Measurements from ENCODE around the gene PREX1.

The PREX1 gene

DNA sequence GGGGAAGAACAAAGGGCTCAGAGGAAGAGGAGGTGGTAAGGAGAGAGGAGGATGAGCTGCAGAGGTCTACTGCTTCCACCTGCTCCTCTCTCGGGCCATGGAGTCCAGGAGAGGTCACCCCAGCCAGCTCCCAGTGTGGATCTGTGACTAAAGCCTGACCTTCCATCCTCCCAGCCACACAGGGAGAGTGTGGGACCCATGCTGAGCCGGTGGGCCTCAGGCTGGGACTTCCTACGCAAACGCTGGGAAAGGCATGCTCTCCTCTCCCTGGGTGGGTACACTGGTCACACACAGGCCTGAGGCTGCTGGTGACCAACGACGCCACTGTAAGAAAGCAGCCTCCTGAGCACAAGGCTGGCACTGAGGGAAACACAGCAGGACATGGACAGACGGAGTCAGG, 111.3 kb downstream of the PREX1 start:
- Histone ChIP-seq H2AK5ac (ENCODE audit: low read depth, low read length) (peak overlapping the region; percentile 20), H2AFZ (ENCODE audit: low read length) (no peak overlapping the region), H3K4me2 (ENCODE audit: insufficient read depth, low read length, poor library complexity, severe bottlenecking) (no peak overlapping the region), H3K9ac (ENCODE audit: low read depth, low read length, poor library complexity) (peak overlapping the region; percentile 36), H3K4ac (ENCODE audit: low read length) (no peak overlapping the region), H3K23ac (ENCODE audit: low read depth, low read length, poor library complexity) (peak overlapping the region; percentile 22), H3K14ac (ENCODE audit: low read length) (peak overlapping the region; percentile 25), H3K4me3 (ENCODE audit: low read length in 2 of 2) (no peak overlapping the region), H3K79me1 (ENCODE audit: low read depth, low read length) (no peaks in the 10 kb centered on the region), H2BK15ac (ENCODE audit: low read length) (peak overlapping the region; percentile 65), H4K8ac (ENCODE audit: low read depth, low read length) (no peak overlapping the region), H3K4me1 (ENCODE audit: control insufficient read depth in 2 of 2, insufficient read depth in 1 of 2, low read depth in 1 of 2, low read length in 2 of 2) (peaks cover 0 to 1% of the 10 kb centered on the region in 2 donors), H3K27me3 (ENCODE audit: control insufficient read depth in 3 of 3, insufficient read depth in 3 of 3, low read depth in 1 of 3, low read length in 3 of 3) (no peaks in the 10 kb centered on the region), H2BK5ac (ENCODE audit: low read length) (no peak overlapping the region), H3K9me3 (replicated peaks in 1 of 2; ENCODE audit: control insufficient read depth in 2 of 2, insufficient read depth in 1 of 2, low read depth in 1 of 2, low read length in 2 of 2) (no peaks in the 10 kb centered on the region), H4K91ac (ENCODE audit: low read depth, low read length, poor library complexity) (peak overlapping the region; percentile 11), H3K18ac (ENCODE audit: low read length) (peak overlapping the region; percentile 58), H3K27ac (replicated peaks; ENCODE audit: low read length) (no peak overlapping the region), H2BK12ac (ENCODE audit: low read length) (peak overlapping the region; percentile 59), H3K36me3 (replicated peaks in 1 of 2; ENCODE audit: control insufficient read depth in 2 of 2, insufficient read depth in 2 of 2, low read length in 2 of 2) (peaks cover 0 to 75% of the 10 kb centered on the region in 2 donors), H2BK120ac (ENCODE audit: low read depth, low read length) (no peak overlapping the region)
- WGBS, 2 donors (ENCODE audit: extremely low coverage in 2 of 2, insufficient read length in 2 of 2, insufficient replicate concordance in 1 of 2) = no CpG with 5 or more reads among the region's 7 CpGs
- no peak for DNase-seq (ENCODE audit: low spot score)

DNA sequence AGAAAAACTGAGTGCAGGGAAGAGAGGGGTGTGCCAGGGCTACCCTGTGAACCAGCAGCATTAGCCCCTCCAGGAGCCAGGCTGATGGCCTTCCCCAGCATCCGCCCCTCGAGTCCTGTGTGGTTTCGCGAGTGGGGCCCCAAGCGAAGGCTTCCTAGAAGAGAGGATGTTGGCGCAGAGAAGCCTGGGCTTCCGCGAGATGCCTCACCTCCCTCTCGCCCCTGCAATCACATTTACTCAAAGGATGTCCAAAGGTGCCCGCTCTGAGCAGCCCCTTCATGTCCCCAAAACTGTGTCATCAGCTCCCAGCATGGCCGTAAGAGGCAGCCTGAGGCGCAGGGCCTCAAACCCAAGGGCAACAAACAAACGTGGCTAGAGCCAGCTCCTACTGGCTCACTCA, 111.7 kb downstream of the PREX1 start:
- Histone ChIP-seq H3K23ac (ENCODE audit: low read depth, low read length, poor library complexity) (peak overlapping the region; percentile 22), H2AK5ac (ENCODE audit: low read depth, low read length) (peak overlapping the region; percentile 20), H2BK12ac (ENCODE audit: low read length) (no peak overlapping the region), H3K36me3 (replicated peaks in 1 of 2; ENCODE audit: control insufficient read depth in 2 of 2, insufficient read depth in 2 of 2, low read length in 2 of 2) (peaks cover 0 to 73% of the 10 kb centered on the region in 2 donors), H3K27me3 (ENCODE audit: control insufficient read depth in 3 of 3, insufficient read depth in 3 of 3, low read depth in 1 of 3, low read length in 3 of 3) (no peaks in the 10 kb centered on the region), H3K79me1 (ENCODE audit: low read depth, low read length) (peaks cover 1% of the 10 kb centered on the region), H3K9me3 (replicated peaks in 1 of 2; ENCODE audit: control insufficient read depth in 2 of 2, insufficient read depth in 1 of 2, low read depth in 1 of 2, low read length in 2 of 2) (no peaks in the 10 kb centered on the region), H2BK5ac (ENCODE audit: low read length) (no peak overlapping the region), H3K4me3 (ENCODE audit: low read length in 2 of 2) (no peak overlapping the region), H3K27ac (replicated peaks; ENCODE audit: low read length) (no peak overlapping the region), H3K14ac (ENCODE audit: low read length) (no peak overlapping the region), H3K18ac (ENCODE audit: low read length) (no peak overlapping the region), H2BK15ac (ENCODE audit: low read length) (peak overlapping the region; percentile 65), H3K9ac (ENCODE audit: low read depth, low read length, poor library complexity) (no peak overlapping the region), H3K4ac (ENCODE audit: low read length) (no peak overlapping the region), H3K4me2 (ENCODE audit: insufficient read depth, low read length, poor library complexity, severe bottlenecking) (no peak overlapping the region), H4K8ac (ENCODE audit: low read depth, low read length) (no peak overlapping the region), H3K4me1 (ENCODE audit: control insufficient read depth in 2 of 2, insufficient read depth in 1 of 2, low read depth in 1 of 2, low read length in 2 of 2) (peaks cover 0 to 1% of the 10 kb centered on the region in 2 donors), H2BK120ac (ENCODE audit: low read depth, low read length) (no peak overlapping the region), H4K91ac (ENCODE audit: low read depth, low read length, poor library complexity) (peak overlapping the region; percentile 11), H2AFZ (ENCODE audit: low read length) (no peak overlapping the region)
- no peak for DNase-seq (ENCODE audit: low spot score)
- no CpG with 5 or more reads among the region's 13 CpGs for WGBS, 2 donors (ENCODE audit: extremely low coverage in 2 of 2, insufficient read length in 2 of 2, insufficient replicate concordance in 1 of 2)

DNA sequence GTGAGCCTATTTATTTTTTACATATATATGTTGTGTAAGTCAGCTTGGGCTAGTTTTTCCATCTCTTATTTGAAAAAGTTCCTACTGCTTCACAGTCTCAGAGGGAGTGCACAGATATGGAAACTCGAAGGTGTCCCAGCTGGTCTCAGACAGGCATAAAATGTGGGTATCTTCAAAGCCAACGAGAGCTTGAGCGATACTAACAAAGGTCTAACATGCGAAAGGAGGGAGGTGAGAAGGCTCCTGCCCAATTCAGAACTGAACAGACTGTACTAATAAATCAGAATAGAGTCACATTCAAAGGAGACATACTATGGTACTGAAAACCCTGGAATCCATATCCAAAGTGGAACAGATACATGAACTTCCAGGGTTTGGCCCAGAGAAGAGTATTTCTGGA, 113.0 kb downstream of the PREX1 start:
- H3K4me3 ChIP-seq (ENCODE audit: low read length in 2 of 2) = no peak overlapping the region
- H3K36me3 ChIP-seq (replicated peaks in 1 of 2; ENCODE audit: control insufficient read depth in 2 of 2, insufficient read depth in 2 of 2, low read length in 2 of 2) = peaks cover 0 to 73% of the 10 kb centered on the region in 2 donors
- DNase-seq (ENCODE audit: low spot score) = no peak
- no peak overlapping the region for H4K8ac ChIP-seq (ENCODE audit: low read depth, low read length)
- H3K4ac ChIP-seq (ENCODE audit: low read length) = no peak overlapping the region
- no peak overlapping the region for H2BK12ac ChIP-seq (ENCODE audit: low read length)
- no peak overlapping the region for H3K14ac ChIP-seq (ENCODE audit: low read length)
- no peak overlapping the region for H2BK5ac ChIP-seq (ENCODE audit: low read length)
- peaks cover 0 to 1% of the 10 kb centered on the region in 2 donors for H3K4me1 ChIP-seq (ENCODE audit: control insufficient read depth in 2 of 2, insufficient read depth in 1 of 2, low read depth in 1 of 2, low read length in 2 of 2)
- peaks cover 0 to 2% of the 10 kb centered on the region in 2 donors for H3K9me3 ChIP-seq (replicated peaks in 1 of 2; ENCODE audit: control insufficient read depth in 2 of 2, insufficient read depth in 1 of 2, low read depth in 1 of 2, low read length in 2 of 2)
- no peak overlapping the region for H3K27ac ChIP-seq (replicated peaks; ENCODE audit: low read length)
- H4K91ac ChIP-seq (ENCODE audit: low read depth, low read length, poor library complexity) = no peak overlapping the region
- H2BK15ac ChIP-seq (ENCODE audit: low read length) = no peak overlapping the region
- WGBS, 2 donors (ENCODE audit: extremely low coverage in 2 of 2, insufficient read length in 2 of 2, insufficient replicate concordance in 1 of 2) = no CpG with 5 or more reads among the region's 4 CpGs
- H3K4me2 ChIP-seq (ENCODE audit: insufficient read depth, low read length, poor library complexity, severe bottlenecking) = no peak overlapping the region
- no peak overlapping the region for H2AK5ac ChIP-seq (ENCODE audit: low read depth, low read length)
- no peak overlapping the region for H2AFZ ChIP-seq (ENCODE audit: low read length)
- peaks cover 3% of the 10 kb centered on the region for H3K79me1 ChIP-seq (ENCODE audit: low read depth, low read length)
- H3K18ac ChIP-seq (ENCODE audit: low read length) = no peak overlapping the region
- H3K23ac ChIP-seq (ENCODE audit: low read depth, low read length, poor library complexity) = no peak overlapping the region
- H3K9ac ChIP-seq (ENCODE audit: low read depth, low read length, poor library complexity) = no peak overlapping the region
- H2BK120ac ChIP-seq (ENCODE audit: low read depth, low read length) = no peak overlapping the region
- H3K27me3 ChIP-seq (ENCODE audit: control insufficient read depth in 3 of 3, insufficient read depth in 3 of 3, low read depth in 1 of 3, low read length in 3 of 3) = no peaks in the 10 kb centered on the region

DNA sequence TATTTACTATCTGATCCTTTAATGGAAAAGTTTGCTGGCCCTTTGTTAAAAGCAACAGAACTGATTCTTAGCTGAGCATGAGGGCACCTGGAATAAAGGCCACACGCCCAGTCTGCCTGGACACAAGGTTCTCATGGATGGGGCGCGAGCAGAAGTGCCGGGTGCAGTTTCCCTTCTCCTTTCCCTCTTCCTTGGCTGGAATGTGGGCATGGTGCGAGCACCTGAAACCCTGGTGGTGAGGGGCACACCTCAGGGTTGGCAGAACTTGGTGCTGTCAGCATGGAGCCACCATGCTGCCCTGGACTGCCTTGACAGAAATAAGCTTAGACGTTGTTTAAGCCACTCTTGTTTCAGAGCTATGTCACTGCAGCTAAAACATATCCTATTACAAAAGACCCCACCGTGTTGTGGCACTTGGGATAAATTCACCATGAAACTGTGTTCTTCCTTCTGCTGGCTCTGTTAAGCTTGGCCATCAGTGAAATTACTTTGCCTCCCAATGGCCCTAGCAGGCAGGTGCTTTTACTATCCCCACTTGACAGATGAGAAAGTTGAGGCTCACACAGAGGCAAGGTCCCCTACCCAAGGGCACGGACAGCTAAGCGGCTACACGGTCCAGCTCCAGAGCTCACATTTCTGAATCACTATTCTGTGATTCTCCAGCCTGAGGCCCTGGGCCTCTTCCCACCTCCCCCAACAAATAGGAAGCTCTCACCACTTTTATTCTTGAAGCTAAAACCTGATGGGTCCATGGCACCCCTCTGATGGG, 115.9 kb downstream of the PREX1 start:
- Histone ChIP-seq H3K4ac (ENCODE audit: low read length) (no peak overlapping the region), H3K27ac (replicated peaks; ENCODE audit: low read length) (no peak overlapping the region), H3K9me3 (replicated peaks in 1 of 2; ENCODE audit: control insufficient read depth in 2 of 2, insufficient read depth in 1 of 2, low read depth in 1 of 2, low read length in 2 of 2) (peaks cover 0 to 2% of the 10 kb centered on the region in 2 donors), H3K4me1 (ENCODE audit: control insufficient read depth in 2 of 2, insufficient read depth in 1 of 2, low read depth in 1 of 2, low read length in 2 of 2) (peaks cover 0 to 1% of the 10 kb centered on the region in 2 donors), H3K14ac (ENCODE audit: low read length) (no peak overlapping the region), H2BK12ac (ENCODE audit: low read length) (no peak overlapping the region), H3K79me1 (ENCODE audit: low read depth, low read length) (peaks cover 3% of the 10 kb centered on the region), H3K23ac (ENCODE audit: low read depth, low read length, poor library complexity) (no peak overlapping the region), H3K27me3 (ENCODE audit: control insufficient read depth in 3 of 3, insufficient read depth in 3 of 3, low read depth in 1 of 3, low read length in 3 of 3) (no peaks in the 10 kb centered on the region), H3K36me3 (replicated peaks in 1 of 2; ENCODE audit: control insufficient read depth in 2 of 2, insufficient read depth in 2 of 2, low read length in 2 of 2) (peaks cover 0 to 73% of the 10 kb centered on the region in 2 donors), H4K8ac (ENCODE audit: low read depth, low read length) (no peak overlapping the region), H2BK120ac (ENCODE audit: low read depth, low read length) (no peak overlapping the region), H3K4me2 (ENCODE audit: insufficient read depth, low read length, poor library complexity, severe bottlenecking) (no peak overlapping the region), H2AFZ (ENCODE audit: low read length) (no peak overlapping the region), H3K4me3 (ENCODE audit: low read length in 2 of 2) (no peak overlapping the region), H3K18ac (ENCODE audit: low read length) (no peak overlapping the region), H2AK5ac (ENCODE audit: low read depth, low read length) (no peak overlapping the region), H2BK5ac (ENCODE audit: low read length) (no peak overlapping the region), H4K91ac (ENCODE audit: low read depth, low read length, poor library complexity) (no peak overlapping the region), H2BK15ac (ENCODE audit: low read length) (no peak overlapping the region), H3K9ac (ENCODE audit: low read depth, low read length, poor library complexity) (no peak overlapping the region)
- DNase-seq (ENCODE audit: low spot score) = no peak
- WGBS, 2 donors (ENCODE audit: extremely low coverage in 2 of 2, insufficient read length in 2 of 2, insufficient replicate concordance in 1 of 2) = no CpG with 5 or more reads among the region's 10 CpGs
